ENCODE data around the gene TBC1D22A.

TBC1D22A gene

GRCh38 chr22:47014636-47015345 is 252.3 kb downstream of the TBC1D22A start (continued):
- TF ChIP-seq, protein P1, sequence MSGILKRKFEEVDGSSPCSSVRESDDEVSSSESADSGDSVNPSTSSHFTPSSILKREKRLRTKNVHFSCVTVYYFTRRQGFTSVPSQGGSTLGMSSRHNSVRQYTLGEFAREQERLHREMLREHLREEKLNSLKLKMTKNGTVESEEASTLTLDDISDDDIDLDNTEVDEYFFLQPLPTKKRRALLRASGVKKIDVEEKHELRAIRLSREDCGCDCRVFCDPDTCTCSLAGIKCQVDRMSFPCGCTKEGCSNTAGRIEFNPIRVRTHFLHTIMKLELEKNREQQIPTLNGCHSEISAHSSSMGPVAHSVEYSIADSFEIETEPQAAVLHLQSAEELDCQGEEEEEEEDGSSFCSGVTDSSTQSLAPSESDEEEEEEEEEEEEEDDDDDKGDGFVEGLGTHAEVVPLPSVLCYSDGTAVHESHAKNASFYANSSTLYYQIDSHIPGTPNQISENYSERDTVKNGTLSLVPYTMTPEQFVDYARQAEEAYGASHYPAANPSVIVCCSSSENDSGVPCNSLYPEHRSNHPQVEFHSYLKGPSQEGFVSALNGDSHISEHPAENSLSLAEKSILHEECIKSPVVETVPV (CRISPR knock-in tag; IDR thresholded peaks at IDR 0.05) = no peak
- TF ChIP-seq TCF4 (CRISPR knock-in tag; IDR thresholded peaks at IDR 0.05; ENCODE audit: borderline replicate concordance) (no peak), ESRRG (CRISPR knock-in tag; IDR thresholded peaks at IDR 0.05) (no peak), OSR1 (CRISPR knock-in tag; IDR thresholded peaks at IDR 0.05) (no peak), ZNF70 (CRISPR knock-in tag; IDR thresholded peaks at IDR 0.05) (no peak)

GRCh38 chr22:47015589-47016178 is 253.2 kb downstream of the TBC1D22A start:
- TF ChIP-seq PATZ1 (CRISPR knock-in tag; IDR thresholded peaks at IDR 0.05; ENCODE audit: borderline replicate concordance) (no peak), BACH2 (CRISPR knock-in tag; IDR thresholded peaks at IDR 0.05; ENCODE audit: borderline replicate concordance) (no peak)
- ATAC-seq = no peak

DNA sequence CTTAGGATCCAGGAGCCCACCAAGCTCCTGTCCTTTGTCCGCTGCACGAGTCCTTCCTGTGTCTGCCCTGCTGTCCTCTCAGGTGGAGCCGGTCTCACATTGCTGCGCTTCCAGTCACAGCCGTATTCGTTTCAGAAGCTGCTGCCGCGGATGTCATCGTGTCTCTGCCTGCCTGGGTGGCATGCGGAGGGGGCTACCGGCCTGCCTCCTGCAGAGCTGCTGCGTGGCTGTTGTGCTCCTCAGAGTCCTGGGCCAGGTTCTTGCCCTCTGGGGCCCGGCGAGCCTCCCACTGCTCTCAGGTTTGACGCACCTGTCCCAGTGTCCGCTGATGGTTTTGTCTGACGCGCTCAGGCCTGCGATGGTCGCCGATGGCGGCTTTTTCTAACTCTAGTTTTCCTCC is 254.2 kb downstream of the TBC1D22A start:
- TF ChIP-seq CSDC2 (CRISPR knock-in tag; IDR thresholded peaks at IDR 0.05) (no peak), ZC3H10 (CRISPR knock-in tag; IDR thresholded peaks at IDR 0.05) (no peak), CREB5 (CRISPR knock-in tag; IDR thresholded peaks at IDR 0.05; ENCODE audit: low read depth) (no peak), ESRRG (CRISPR knock-in tag; IDR thresholded peaks at IDR 0.05) (no peak)

GRCh38 chr22:47017245-47017644 is 254.8 kb downstream of the TBC1D22A start:
- no peak for TF ChIP-seq ZNF70 (CRISPR knock-in tag; IDR thresholded peaks at IDR 0.05)
- no peak for TF ChIP-seq PATZ1 (CRISPR knock-in tag; IDR thresholded peaks at IDR 0.05; ENCODE audit: borderline replicate concordance)
- no peak for TF ChIP-seq ZC3H10 (CRISPR knock-in tag; IDR thresholded peaks at IDR 0.05)
- no peak for TF ChIP-seq RARB (CRISPR knock-in tag; IDR thresholded peaks at IDR 0.05)
- TF ChIP-seq ARNTL (CRISPR knock-in tag; IDR thresholded peaks at IDR 0.05; ENCODE audit: borderline replicate concordance, low read depth) = no peak
- TF ChIP-seq CSDC2 (CRISPR knock-in tag; IDR thresholded peaks at IDR 0.05) = no peak
- TF ChIP-seq, protein P1 (CRISPR knock-in tag; IDR thresholded peaks at IDR 0.05) = no peak
- TF ChIP-seq OSR1 (CRISPR knock-in tag; IDR thresholded peaks at IDR 0.05) = no peak
- no peak for TF ChIP-seq TCF4 (CRISPR knock-in tag; IDR thresholded peaks at IDR 0.05; ENCODE audit: borderline replicate concordance)
- TF ChIP-seq BACH2 (CRISPR knock-in tag; IDR thresholded peaks at IDR 0.05; ENCODE audit: borderline replicate concordance) = no peak
- no peak for TF ChIP-seq TOX (CRISPR knock-in tag; IDR thresholded peaks at IDR 0.05; ENCODE audit: borderline replicate concordance)
- TF ChIP-seq ZNF565 (CRISPR knock-in tag; conservative IDR thresholded peaks at IDR 0.05; ENCODE audit: low read depth) = no peak
- TF ChIP-seq CREB5 (CRISPR knock-in tag; IDR thresholded peaks at IDR 0.05; ENCODE audit: low read depth) = no peak
- TF ChIP-seq ISL1 (CRISPR knock-in tag; IDR thresholded peaks at IDR 0.05) = no peak
- TF ChIP-seq TSHZ2 (CRISPR knock-in tag; IDR thresholded peaks at IDR 0.05) = no peak
- no peak for TF ChIP-seq ZNF8 (CRISPR knock-in tag; IDR thresholded peaks at IDR 0.05)

More for the DNA sequence above, 254.2 kb downstream of the TBC1D22A start:
- ATAC-seq = no peak

More at GRCh38 chr22:47017245-47017644, 254.8 kb downstream of the TBC1D22A start:
- no peak for ATAC-seq
